Spinal cord (tissue), 10 donors: Measurements from ENCODE around the gene MAP3K5. TPM values are rescaled to one million over a fixed set of nuclear protein-coding genes. Genes with fewer than 3 reads are reported as not detected.
"Not testable (repeated sequence)": the region's sequence is repeated elsewhere in the genome, so short reads cannot be mapped to it uniquely, and the experiment has no call there.

Experiments
- DNase-seq, 6 donors: peaks; one replicate each; pipeline versions ENCODE4 v3.0.0 to v3.0.0-alpha.2; 2013 to 2015; ENCODE audit warnings: low spot score in 6 of 6, low read depth in 4 of 6
- H3K27ac ChIP-seq: one replicate; pipeline ENCODE4 v1.5.1; 2013; ENCODE audit warnings: low read depth, low read length, control low read depth
- H3K27me3 ChIP-seq: one replicate; pipeline ENCODE4 v1.6.1; 2013; ENCODE audit warnings: low read length; ENCODE audit not compliant: control insufficient read depth, insufficient read depth
- H3K36me3 ChIP-seq: one replicate; pipeline ENCODE4 v1.6.1; 2013; ENCODE audit warnings: low read length; ENCODE audit not compliant: control insufficient read depth, insufficient read depth
- H3K4me1 ChIP-seq: one replicate; pipeline ENCODE4 v1.6.1; 2013; ENCODE audit warnings: low read length; ENCODE audit not compliant: control insufficient read depth, insufficient read depth
- H3K4me3 ChIP-seq: one replicate; pipeline ENCODE4 v1.5.1; 2013; ENCODE audit warnings: low read depth, low read length, control low read depth
- H3K9me3 ChIP-seq: one replicate; pipeline ENCODE4 v1.6.1; 2013; ENCODE audit warnings: low read length; ENCODE audit not compliant: control insufficient read depth, insufficient read depth
- WGBS: methylation state at CpG from one replicate; pipeline ENCODE4 v1.1.5; 2013; ENCODE audit warnings: missing lambda C conversion rate; ENCODE audit not compliant: insufficient coverage; 5-methylcytosine and 5-hydroxymethylcytosine counted together
- polyA plus RNA-seq, 2 donors: library from polyadenylated mRNA; unstranded; fragments of 120-200 nt; gene quantifications; one replicate each; pipeline ENCODE4 v1.2.1, GENCODE V29; 2013; ENCODE audit not compliant: insufficient read length in 2 of 2
- total RNA-seq, 2 donors: library from RNA; depleted of rRNA in 1 of 2; stranded (reverse); fragments of 120-200 nt in 1 of 2; fragments of >200 nt in 1 of 2; gene quantifications; one replicate each; pipeline versions ENCODE4 v1.2.3 to v1.2.4, GENCODE V29; 2013 to 2014
- donor health status: healthy.

Gene MAP3K5
- total and polyA plus RNA-seq, 4 donors = 8.5 to 26.9 (median 9.7) TPM

DNA sequence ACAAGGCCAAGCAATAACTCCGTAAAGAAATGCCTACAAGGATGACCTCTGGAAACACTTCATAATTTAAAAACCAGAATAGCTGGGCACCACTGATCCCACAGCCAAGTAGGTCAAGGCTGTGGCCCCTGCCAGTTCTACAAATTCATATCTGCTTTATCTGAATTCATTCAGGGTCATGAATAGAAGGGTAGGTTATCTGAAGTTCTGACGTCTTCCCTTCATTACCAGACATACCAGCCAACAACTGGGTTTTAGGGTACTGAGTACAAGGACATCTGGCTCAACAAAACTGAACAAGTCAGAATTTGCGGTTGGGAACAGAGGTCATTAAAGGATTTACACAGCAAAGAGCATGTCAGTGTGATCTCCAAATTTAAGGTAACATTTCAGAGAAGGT, 26.0 kb downstream of the MAP3K5 start:
- H3K36me3 ChIP-seq = no peaks in the 10 kb centered on the region
- no peak overlapping the region for H3K27ac ChIP-seq
- H3K27me3 ChIP-seq = no peaks in the 10 kb centered on the region
- no peak for DNase-seq
- peaks cover 3% of the 10 kb centered on the region for H3K4me1 ChIP-seq
- H3K4me3 ChIP-seq = no peak overlapping the region
- no peaks in the 10 kb centered on the region for H3K9me3 ChIP-seq
- 86% methylated on average over 1 of the region's 3 CpGs for WGBS

DNA sequence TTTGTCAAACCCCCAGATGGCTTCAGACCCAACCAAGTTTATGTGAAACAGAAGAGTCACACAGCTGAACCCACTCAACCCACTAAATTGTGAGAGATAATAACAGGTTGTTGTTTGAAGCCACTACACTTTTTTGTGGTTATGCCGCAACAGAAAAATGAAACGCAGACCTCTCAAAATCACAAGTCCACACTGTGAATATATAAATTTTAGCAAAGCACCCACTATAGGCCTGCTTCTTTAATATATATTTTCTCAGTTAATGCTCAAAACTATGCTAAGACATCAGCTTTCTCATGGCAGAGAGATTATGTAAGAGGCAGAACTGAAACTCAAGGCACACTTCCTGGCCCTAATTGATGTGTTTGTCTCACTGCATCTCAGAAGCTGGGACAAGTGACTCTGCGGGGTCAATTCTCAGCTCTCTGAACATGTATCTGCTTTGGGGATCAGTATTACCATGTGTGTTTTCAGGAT, 27.7 kb downstream of the MAP3K5 start:
- no peaks in the 10 kb centered on the region for H3K27me3 ChIP-seq
- WGBS = 83% methylated on average over 1 of the region's 3 CpGs
- H3K4me1 ChIP-seq = peaks cover 5% of the 10 kb centered on the region
- DNase-seq = no peak
- H3K9me3 ChIP-seq = no peaks in the 10 kb centered on the region
- H3K4me3 ChIP-seq = no peak overlapping the region
- H3K27ac ChIP-seq = no peak overlapping the region
- no peaks in the 10 kb centered on the region for H3K36me3 ChIP-seq

DNA sequence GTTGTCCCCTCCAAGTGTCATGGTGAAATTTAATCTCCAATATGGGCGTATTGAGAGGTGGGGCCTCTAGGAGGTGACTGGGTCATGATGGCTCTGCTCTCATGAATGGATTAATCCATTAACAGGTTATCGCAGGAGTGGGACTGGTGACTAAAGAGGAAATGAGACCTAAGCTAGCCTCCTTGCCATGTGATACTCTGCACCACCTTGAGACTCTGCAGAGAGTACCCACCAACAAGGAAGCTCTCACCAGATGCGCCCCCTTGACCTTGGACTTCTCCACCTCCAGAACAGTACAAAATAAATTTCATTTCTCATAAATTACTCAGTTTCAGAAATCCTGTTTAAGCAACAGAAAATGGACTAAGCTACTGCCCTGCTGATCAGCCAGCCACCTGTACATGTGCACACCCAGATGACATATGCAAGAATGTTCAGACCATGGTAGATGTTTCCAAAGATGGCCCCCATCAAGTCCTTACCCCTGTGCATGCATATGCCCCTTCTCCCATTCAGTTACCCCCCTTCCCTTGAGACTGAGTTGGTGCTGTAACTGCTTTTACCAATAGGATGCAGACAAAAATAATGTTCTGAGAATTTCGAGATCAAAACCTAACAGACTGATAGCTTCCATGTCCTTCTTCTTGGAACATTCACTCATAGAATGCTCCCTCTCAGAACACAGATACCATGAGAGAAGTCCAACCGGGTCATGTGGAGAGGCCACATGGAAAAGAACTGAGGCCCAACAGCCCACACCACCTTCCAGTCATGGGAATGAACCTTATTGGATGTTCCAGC, 28.4 kb downstream of the MAP3K5 start:
- WGBS = 95% methylated on average over 5 of the region's 5 CpGs
- Histone ChIP-seq H3K4me1 (peaks cover 5% of the 10 kb centered on the region), H3K27me3 (no peaks in the 10 kb centered on the region), H3K36me3 (no peaks in the 10 kb centered on the region), H3K9me3 (no peaks in the 10 kb centered on the region), H3K4me3 (no peak overlapping the region), H3K27ac (no peak overlapping the region)
- DNase-seq = no peak

DNA sequence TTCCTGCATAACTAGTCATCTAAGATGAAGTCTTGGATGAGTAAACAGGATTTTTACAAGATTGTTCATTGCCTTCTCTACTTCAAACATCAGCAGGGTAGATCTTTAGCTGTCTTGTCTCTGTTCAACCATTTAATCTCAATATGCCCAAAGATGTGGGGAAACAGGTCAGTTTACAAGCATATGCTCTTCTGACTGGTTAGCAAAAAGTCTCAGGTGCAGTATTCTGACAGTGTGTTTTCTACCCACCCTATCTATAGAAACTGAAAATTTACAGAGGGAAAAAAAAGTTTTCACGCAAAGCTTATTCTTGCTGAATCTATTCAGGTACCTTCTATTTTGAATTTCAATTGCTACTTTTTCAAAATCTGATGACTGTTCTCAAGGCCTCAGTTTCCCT, 29.0 kb downstream of the MAP3K5 start:
- no peaks in the 10 kb centered on the region for H3K36me3 ChIP-seq
- no peak overlapping the region for H3K27ac ChIP-seq
- no peaks in the 10 kb centered on the region for H3K9me3 ChIP-seq
- H3K27me3 ChIP-seq = no peaks in the 10 kb centered on the region
- no peak overlapping the region for H3K4me3 ChIP-seq
- no CpG with 5 or more reads among the region's 1 CpG for WGBS
- DNase-seq = no peak
- peaks cover 5% of the 10 kb centered on the region for H3K4me1 ChIP-seq

DNA sequence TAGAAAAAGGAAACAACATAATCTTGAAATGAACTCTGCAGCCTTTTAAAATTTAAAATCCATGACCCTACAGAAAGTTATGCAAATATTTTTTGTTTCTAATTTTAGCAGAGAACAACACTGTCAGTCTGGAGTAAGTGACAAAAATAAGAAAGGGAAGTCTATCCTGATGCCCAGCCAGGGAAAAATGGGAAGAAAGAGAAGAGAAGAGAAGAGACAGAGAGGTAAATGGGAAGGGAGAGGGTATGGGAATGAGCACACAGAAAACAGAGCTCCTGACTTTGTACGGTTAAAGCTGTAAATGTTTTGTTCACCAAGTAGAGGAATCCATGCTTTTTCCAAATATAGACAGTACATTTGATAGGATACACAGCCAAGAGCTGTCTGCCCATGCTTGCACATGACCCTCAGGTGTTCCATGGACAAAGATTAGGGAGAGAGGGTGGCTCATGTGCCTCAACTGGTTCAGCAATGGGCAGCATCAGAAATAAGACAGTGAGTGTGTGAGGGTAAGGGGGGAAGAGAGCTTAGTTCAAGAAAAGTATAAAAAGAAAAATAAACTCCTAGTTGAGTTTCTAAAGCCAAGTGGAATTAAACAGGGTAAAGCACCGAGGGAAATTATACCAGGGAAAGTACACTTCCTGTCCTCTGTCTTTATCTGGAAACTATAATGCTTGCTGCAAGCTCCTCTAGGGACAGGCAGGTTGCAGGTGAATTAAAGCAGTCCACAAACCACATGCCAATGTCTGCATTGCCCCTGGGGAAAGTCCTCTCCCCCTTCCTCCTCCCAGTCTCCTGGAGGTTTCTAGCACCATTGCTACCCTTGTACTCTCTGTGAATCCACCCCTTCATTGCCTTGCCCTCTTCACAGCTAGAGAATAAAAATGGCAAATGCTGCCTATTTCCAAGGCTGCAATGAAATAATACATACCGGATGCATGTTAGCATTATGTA, 30.0 kb downstream of the MAP3K5 start:
- H3K27me3 ChIP-seq = no peaks in the 10 kb centered on the region
- no peak overlapping the region for H3K4me3 ChIP-seq
- H3K36me3 ChIP-seq = no peaks in the 10 kb centered on the region
- WGBS = 57% methylated on average over 1 of the region's 3 CpGs
- peaks cover 5% of the 10 kb centered on the region for H3K4me1 ChIP-seq
- no peaks in the 10 kb centered on the region for H3K9me3 ChIP-seq
- peak in 1 of 6 donors; percentile 23 for DNase-seq
- no peak overlapping the region for H3K27ac ChIP-seq

DNA sequence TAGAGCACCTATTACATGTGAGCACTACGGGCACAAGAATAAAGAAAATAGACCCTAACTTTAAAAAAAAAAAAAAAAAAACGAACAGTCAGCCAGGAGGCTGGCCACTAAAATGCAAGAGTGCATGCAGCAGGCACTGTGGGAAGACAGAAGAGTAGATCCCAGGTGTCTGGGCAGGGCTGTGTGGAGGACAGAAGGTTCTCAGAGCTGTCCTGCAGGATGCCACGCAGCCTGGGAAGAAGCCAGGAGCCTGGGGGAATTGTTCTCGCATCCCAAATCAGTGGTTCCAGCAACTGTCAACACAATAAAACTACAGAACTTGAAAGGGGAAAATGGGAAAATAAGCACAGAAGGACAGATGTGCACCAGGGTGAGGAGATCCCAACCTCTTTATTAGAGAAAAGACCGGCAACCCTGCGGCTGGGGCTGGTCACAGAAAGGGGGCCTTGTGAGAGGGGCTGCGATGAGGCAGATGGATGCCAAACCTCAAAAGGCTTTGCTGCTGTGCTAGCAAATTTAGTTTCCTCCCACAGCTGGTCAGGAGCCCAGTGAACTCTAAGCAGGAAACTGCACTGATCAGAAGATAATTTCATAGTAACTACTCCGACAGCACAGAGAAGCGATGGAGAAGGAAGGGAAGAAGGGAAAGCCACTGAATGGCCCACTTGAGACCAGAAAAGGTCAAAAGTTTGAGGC, 30.9 kb downstream of the MAP3K5 start:
- no peak overlapping the region for H3K4me3 ChIP-seq
- H3K4me1 ChIP-seq = peaks cover 5% of the 10 kb centered on the region
- no peaks in the 10 kb centered on the region for H3K9me3 ChIP-seq
- H3K36me3 ChIP-seq = no peaks in the 10 kb centered on the region
- no peaks in the 10 kb centered on the region for H3K27me3 ChIP-seq
- WGBS = 27% methylated on average over 3 of the region's 9 CpGs
- H3K27ac ChIP-seq = no peak overlapping the region
- peak in 2 of 6 donors; percentile 16 to 36 for DNase-seq

DNA sequence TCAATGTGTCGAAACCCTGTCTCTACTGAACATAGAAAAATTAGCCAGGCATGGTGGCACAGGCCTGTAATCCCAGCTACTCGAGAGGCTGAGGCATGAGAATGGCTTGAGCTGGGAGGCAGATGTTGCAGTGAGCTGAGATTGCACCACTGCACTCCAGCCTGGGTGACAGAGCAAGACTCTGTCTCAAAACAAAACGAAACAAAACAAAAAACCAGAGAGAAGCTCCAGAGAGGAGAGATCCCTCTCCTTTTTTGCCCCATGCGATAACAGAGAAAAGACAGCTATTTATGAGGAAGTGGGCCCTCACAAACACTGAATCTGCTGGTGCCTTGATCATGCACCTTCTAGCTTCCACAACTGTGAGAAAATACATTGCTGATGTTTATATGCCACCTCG, 31.5 kb downstream of the MAP3K5 start:
- not testable (repeated sequence) for H3K27ac ChIP-seq, H3K4me1 ChIP-seq, H3K27me3 ChIP-seq, H3K9me3 ChIP-seq, H3K36me3 ChIP-seq, DNase-seq, H3K4me3 ChIP-seq
- WGBS = 100% methylated on average over 2 of the region's 5 CpGs

DNA sequence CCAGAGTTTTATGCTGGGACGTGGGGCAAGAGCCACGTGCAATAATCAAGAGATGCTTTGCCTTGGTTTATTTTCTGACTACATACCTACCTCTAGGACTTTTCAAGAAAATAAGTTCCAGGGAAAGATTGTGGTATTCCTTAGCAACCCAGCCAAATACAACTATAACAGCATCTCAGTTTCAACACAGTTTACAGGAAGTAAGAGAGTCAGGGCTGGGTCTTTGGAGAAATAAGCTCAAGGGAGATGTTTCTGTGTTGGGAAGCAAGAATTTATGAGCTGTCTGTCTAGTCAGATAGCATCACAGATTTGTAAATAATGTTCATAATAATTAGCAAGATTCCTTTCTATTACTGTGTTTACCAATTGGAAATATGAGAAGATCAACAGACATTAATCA, 35.1 kb downstream of the MAP3K5 start:
- Histone ChIP-seq H3K4me1 (peaks cover 5% of the 10 kb centered on the region), H3K4me3 (no peak overlapping the region), H3K36me3 (no peaks in the 10 kb centered on the region), H3K9me3 (no peaks in the 10 kb centered on the region), H3K27me3 (no peaks in the 10 kb centered on the region), H3K27ac (no peak overlapping the region)
- DNase-seq = no peak
- WGBS = no CpG with 5 or more reads among the region's 2 CpGs

DNA sequence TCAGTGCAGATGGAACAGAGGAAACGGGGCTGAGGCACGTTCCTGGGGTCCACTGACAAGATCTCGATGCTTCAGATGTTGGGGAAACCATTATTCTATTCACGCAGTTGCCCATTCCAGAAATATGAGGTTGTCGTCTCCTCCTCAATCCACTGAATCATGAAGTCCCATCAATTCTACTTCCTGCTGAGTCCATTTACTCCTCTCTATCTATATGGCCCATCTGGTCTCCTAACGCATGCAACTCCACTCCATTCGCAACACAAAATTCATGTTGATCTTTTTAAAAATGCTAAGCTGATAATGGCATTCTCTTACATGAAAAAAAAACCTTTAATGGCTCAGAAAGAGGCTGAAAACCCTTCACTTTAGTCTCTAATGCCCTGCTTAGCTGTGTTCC, 37.5 kb downstream of the MAP3K5 start:
- no peaks in the 10 kb centered on the region for H3K36me3 ChIP-seq
- H3K4me3 ChIP-seq = no peak overlapping the region
- no peaks in the 10 kb centered on the region for H3K9me3 ChIP-seq
- H3K27me3 ChIP-seq = no peaks in the 10 kb centered on the region
- H3K27ac ChIP-seq = no peak overlapping the region
- no peaks in the 10 kb centered on the region for H3K4me1 ChIP-seq
- no peak for DNase-seq
- 79% methylated on average over 5 of the region's 7 CpGs for WGBS
